ENCODE measurements around the gene LYSMD1. TPM values are rescaled to one million over a fixed set of nuclear protein-coding genes. Genes with fewer than 3 reads are reported as not detected.

The LYSMD1 gene
- total RNA-seq, 2 experiments from 2014 or later: 3.7 to 6.2 TPM

DNA sequence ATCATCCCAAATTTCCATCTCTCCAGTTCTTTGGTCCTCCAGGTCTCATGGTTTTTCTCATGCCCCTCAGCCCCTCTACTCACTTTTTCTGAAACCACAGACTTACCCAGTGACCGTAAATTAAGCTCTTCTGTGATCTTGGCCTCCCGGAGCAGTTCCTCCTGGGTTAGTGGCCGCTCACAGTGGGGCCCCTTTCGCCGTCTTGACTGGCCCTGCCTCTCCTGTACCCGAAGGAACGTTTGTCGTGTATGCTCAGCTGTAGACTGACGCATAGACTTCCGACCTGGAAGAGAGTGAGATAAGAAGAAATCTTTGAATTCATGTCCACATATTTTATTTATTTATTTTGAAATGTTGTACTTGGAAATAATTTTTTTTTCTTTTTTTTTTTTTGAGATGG, 18.5 kb upstream of the LYSMD1 start:
- no peak for DNase-seq (ENCODE audit: low spot score)
- Histone ChIP-seq H3K9me2 (ENCODE audit: insufficient read depth, low read length) (no peaks in the 10 kb centered on the region), H3K4me2 (ENCODE audit: low read length) (no peak overlapping the region), H3K27ac (ENCODE audit: low read depth, low read length, poor library complexity, severe bottlenecking) (no peak overlapping the region), H3K79me2 (ENCODE audit: insufficient read depth, low read depth, low read length) (peaks cover 10% of the 10 kb centered on the region), H3K4me3 (ENCODE audit: low read depth, low read length, poor library complexity, severe bottlenecking) (no peak overlapping the region), H2AFZ (ENCODE audit: low read length) (no peak overlapping the region), H4K20me1 (ENCODE audit: insufficient read depth, low read length) (no peaks in the 10 kb centered on the region), H3K4me1 (ENCODE audit: insufficient read depth, low read length, poor library complexity, severe bottlenecking) (peaks cover 12% of the 10 kb centered on the region), H3K9me3 (ENCODE audit: low read length) (no peaks in the 10 kb centered on the region), H3K36me3 (ENCODE audit: insufficient read depth, low read length) (peaks cover 70% of the 10 kb centered on the region)
- no TSS peak for BruUV-seq (replicated peaks)
- ChIA-PET POLR2A (interaction anchor here (0.7 kb wide), 1 partner anchor 27 kb away, joined by 3 read pairs; no protein-coding TSS in a partner anchor), CTCF (ENCODE audit: unreplicated experiment) (no interaction called here)
- intact Hi-C loops (cut with micrococcal nuclease; ENCODE audit: unreplicated experiment): no loop called here
- no peak for TF ChIP-seq EZH2phosphoT487 (IDR thresholded peaks at IDR 0.05; ENCODE audit: borderline replicate concordance, low read depth, low read length)
- TF ChIP-seq, protein P1, sequence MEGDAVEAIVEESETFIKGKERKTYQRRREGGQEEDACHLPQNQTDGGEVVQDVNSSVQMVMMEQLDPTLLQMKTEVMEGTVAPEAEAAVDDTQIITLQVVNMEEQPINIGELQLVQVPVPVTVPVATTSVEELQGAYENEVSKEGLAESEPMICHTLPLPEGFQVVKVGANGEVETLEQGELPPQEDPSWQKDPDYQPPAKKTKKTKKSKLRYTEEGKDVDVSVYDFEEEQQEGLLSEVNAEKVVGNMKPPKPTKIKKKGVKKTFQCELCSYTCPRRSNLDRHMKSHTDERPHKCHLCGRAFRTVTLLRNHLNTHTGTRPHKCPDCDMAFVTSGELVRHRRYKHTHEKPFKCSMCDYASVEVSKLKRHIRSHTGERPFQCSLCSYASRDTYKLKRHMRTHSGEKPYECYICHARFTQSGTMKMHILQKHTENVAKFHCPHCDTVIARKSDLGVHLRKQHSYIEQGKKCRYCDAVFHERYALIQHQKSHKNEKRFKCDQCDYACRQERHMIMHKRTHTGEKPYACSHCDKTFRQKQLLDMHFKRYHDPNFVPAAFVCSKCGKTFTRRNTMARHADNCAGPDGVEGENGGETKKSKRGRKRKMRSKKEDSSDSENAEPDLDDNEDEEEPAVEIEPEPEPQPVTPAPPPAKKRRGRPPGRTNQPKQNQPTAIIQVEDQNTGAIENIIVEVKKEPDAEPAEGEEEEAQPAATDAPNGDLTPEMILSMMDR (conservative IDR thresholded peaks at IDR 0.05; ENCODE audit: low read length): no peak

- POLR2A ChIA-PET: interaction anchor here (0.7 to 1.7 kb wide), 3 partner anchors 10 to 13 kb away, joined by 3 to 6 read pairs (median 3); no protein-coding TSS in a partner anchor
Observed at GRCh38 chr1:151176514-151177045, 10.9 kb upstream of the LYSMD1 start.

More at GRCh38 chr1:151176514-151177045, 10.9 kb upstream of the LYSMD1 start:
- no peak overlapping the region for H3K27ac ChIP-seq (ENCODE audit: low read depth, low read length, poor library complexity, severe bottlenecking)
- H4K20me1 ChIP-seq (ENCODE audit: insufficient read depth, low read length): no peaks in the 10 kb centered on the region
- TSS peak; percentile 72 for BruUV-seq (replicated peaks)
- no peaks in the 10 kb centered on the region for H3K9me2 ChIP-seq (ENCODE audit: insufficient read depth, low read length)
- intact Hi-C loops (cut with micrococcal nuclease; ENCODE audit: unreplicated experiment): no loop called here
- H3K79me2 ChIP-seq (ENCODE audit: insufficient read depth, low read depth, low read length): no peaks in the 10 kb centered on the region
- no peaks in the 10 kb centered on the region for H3K4me1 ChIP-seq (ENCODE audit: insufficient read depth, low read length, poor library complexity, severe bottlenecking)
- DNase-seq (ENCODE audit: low spot score): no peak
- H3K36me3 ChIP-seq (ENCODE audit: insufficient read depth, low read length): peaks cover 60% of the 10 kb centered on the region
- H3K4me2 ChIP-seq (ENCODE audit: low read length): no peak overlapping the region
- H3K4me3 ChIP-seq (ENCODE audit: low read depth, low read length, poor library complexity, severe bottlenecking): no peak overlapping the region
- no peaks in the 10 kb centered on the region for H3K9me3 ChIP-seq (ENCODE audit: low read length)
- CTCF ChIA-PET (ENCODE audit: unreplicated experiment): interaction anchor here (1.0 kb wide), 1 partner anchor 13 kb away, joined by 3 read pairs; the partner anchor contains the start of gene VPS72
- TF ChIP-seq, protein P1 (conservative IDR thresholded peaks at IDR 0.05; ENCODE audit: low read length): no peak
- TF ChIP-seq EZH2phosphoT487 (IDR thresholded peaks at IDR 0.05; ENCODE audit: borderline replicate concordance, low read depth, low read length): no peak
- no peak overlapping the region for H2AFZ ChIP-seq (ENCODE audit: low read length)
